ENCODE results near the gene DMTF1.

DMTF1 gene

DNA sequence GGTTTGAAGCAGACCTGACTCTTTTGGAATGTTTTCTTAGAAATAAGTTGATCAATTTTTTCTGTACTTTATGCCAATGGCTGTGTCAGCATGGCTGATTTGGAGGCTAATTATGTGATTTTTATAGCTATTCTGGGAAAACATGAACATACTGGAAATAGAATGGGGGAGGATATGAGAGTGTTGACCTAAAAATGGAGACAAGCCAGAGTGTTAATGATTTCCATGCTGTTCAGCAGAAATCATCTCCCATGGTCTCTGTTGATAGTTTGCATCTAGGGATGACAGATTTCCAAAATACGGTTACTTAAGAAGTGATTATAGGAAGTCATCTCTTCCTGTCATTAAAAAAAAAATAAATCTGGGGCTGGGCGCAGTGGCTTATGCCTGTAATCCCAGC is 32.7 kb upstream of the DMTF1 start:
- no peak overlapping the region for H3K4me3 ChIP-seq (ENCODE audit: low read depth, low read length)
- H3K9me3 ChIP-seq (ENCODE audit: control insufficient read depth, insufficient read depth, low read length) = no peaks in the 10 kb centered on the region
- H3K4me1 ChIP-seq (ENCODE audit: control insufficient read depth, insufficient read depth, low read length) = no peaks in the 10 kb centered on the region
- H3K9ac ChIP-seq (ENCODE audit: low read depth, low read length) = no peak overlapping the region
- H3K27ac ChIP-seq (ENCODE audit: low read depth, low read length) = no peak overlapping the region
- no peaks in the 10 kb centered on the region for H3K36me3 ChIP-seq (ENCODE audit: control insufficient read depth, insufficient read depth, low read length)
- no peaks in the 10 kb centered on the region for H3K27me3 ChIP-seq (ENCODE audit: control insufficient read depth, insufficient read depth, low read length)

DNA sequence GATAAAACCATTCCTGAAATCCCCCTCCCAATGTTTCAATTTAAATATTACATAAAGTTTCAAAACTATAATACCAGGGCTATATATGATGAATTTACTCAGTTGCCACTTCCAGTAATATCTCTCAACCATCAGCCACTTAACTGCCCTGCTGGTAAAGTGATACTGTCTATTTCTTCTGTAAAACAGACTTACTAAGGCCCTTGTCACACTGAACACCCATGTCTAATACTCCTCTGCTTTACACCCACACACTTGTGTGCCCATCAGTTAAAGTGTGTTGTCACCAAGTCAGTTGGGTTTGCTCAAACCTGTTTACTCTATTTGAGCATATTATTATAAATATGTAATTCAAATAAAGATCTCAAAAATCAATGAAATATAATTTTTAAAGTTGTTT is 29.1 kb upstream of the DMTF1 start:
- Histone ChIP-seq H3K4me1 (ENCODE audit: control insufficient read depth, insufficient read depth, low read length) (0 out of 2 replicates have a peak, but pooled peaks cover under 1% of the 10 kb centered on the region), H3K4me3 (ENCODE audit: low read depth, low read length) (no peak overlapping the region), H3K27ac (ENCODE audit: low read depth, low read length) (no peak overlapping the region), H3K9me3 (ENCODE audit: control insufficient read depth, insufficient read depth, low read length) (no peaks in the 10 kb centered on the region), H3K36me3 (ENCODE audit: control insufficient read depth, insufficient read depth, low read length) (no peaks in the 10 kb centered on the region), H3K9ac (ENCODE audit: low read depth, low read length) (no peak overlapping the region), H3K27me3 (ENCODE audit: control insufficient read depth, insufficient read depth, low read length) (no peaks in the 10 kb centered on the region)

DNA sequence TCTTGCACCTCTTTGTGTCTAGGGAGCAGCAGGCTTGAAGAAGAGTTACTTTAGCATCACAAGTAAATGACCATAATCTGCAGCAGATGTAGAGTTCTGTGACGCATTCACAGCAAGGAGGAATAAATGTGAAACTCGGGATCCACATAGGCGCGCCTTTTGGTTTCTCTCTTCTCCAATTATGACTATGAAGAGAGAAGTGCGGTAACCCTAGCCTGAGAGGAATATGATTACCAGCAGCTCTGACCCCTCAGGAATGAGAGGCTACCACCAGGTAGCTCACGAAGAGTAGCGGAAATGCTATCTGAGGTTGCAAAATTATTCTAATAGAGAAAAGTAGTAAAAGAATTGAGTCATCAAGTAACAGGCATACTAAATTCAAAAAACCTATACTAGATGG is 25.2 kb upstream of the DMTF1 start:
- Histone ChIP-seq H3K27me3 (ENCODE audit: control insufficient read depth, insufficient read depth, low read length) (no peaks in the 10 kb centered on the region), H3K36me3 (ENCODE audit: control insufficient read depth, insufficient read depth, low read length) (no peaks in the 10 kb centered on the region), H3K9ac (ENCODE audit: low read depth, low read length) (no peak overlapping the region), H3K4me3 (ENCODE audit: low read depth, low read length) (no peak overlapping the region), H3K4me1 (ENCODE audit: control insufficient read depth, insufficient read depth, low read length) (peaks cover 33% of the 10 kb centered on the region), H3K27ac (ENCODE audit: low read depth, low read length) (no peak overlapping the region), H3K9me3 (ENCODE audit: control insufficient read depth, insufficient read depth, low read length) (no peaks in the 10 kb centered on the region)

DNA sequence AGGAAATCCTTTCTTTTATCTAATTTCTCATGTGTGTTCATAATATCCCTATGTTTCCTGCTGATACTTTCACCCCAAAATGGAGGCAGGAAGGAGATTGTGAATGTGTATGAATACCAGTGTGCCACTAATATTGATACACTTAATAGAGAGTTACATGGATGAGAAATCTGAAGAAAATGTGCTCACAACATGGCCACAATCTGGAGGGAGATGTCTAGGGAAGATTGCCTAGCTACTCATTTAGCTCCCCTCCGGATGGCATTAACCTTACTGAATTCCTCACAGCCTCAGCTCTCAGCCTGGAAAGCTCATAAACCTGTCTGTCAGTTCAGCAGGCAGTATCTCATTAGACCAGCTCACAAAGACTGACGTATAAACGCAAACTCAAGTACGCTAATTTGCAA is 23.4 kb upstream of the DMTF1 start:
- peak overlapping the region; percentile 85 for H3K27ac ChIP-seq (ENCODE audit: low read depth, low read length)
- H3K4me1 ChIP-seq (ENCODE audit: control insufficient read depth, insufficient read depth, low read length) = peaks cover 33% of the 10 kb centered on the region
- H3K36me3 ChIP-seq (ENCODE audit: control insufficient read depth, insufficient read depth, low read length) = no peaks in the 10 kb centered on the region
- no peaks in the 10 kb centered on the region for H3K27me3 ChIP-seq (ENCODE audit: control insufficient read depth, insufficient read depth, low read length)
- peak overlapping the region; percentile 41 for H3K4me3 ChIP-seq (ENCODE audit: low read depth, low read length)
- no peaks in the 10 kb centered on the region for H3K9me3 ChIP-seq (ENCODE audit: control insufficient read depth, insufficient read depth, low read length)
- H3K9ac ChIP-seq (ENCODE audit: low read depth, low read length) = 0 out of 2 replicates have a peak overlapping the region, but pooled peaks have one; percentile 21

DNA sequence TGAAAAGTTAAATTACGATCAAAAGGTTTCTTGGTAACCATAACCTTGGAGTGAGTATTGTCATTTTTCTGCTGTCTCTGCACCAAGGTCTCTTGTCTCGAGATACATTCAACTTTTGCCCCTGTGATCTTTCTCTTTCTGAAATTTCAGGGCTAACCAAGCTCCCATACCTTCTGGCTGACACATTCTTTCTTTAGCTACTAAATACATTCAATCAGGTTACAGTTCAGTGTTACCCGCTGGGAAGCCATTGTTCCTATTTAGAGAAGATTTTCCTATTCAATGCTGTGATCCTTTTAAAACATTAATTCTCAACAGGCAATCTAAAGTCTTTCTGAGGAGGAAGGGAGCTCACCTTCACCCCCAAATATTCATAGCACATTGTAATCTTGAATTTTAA is 22.9 kb upstream of the DMTF1 start:
- peak overlapping the region; percentile 85 for H3K27ac ChIP-seq (ENCODE audit: low read depth, low read length)
- no peaks in the 10 kb centered on the region for H3K9me3 ChIP-seq (ENCODE audit: control insufficient read depth, insufficient read depth, low read length)
- no peaks in the 10 kb centered on the region for H3K36me3 ChIP-seq (ENCODE audit: control insufficient read depth, insufficient read depth, low read length)
- H3K27me3 ChIP-seq (ENCODE audit: control insufficient read depth, insufficient read depth, low read length) = no peaks in the 10 kb centered on the region
- peaks cover 33% of the 10 kb centered on the region for H3K4me1 ChIP-seq (ENCODE audit: control insufficient read depth, insufficient read depth, low read length)
- peak overlapping the region; percentile 41 for H3K4me3 ChIP-seq (ENCODE audit: low read depth, low read length)
- H3K9ac ChIP-seq (ENCODE audit: low read depth, low read length) = 0 out of 2 replicates have a peak overlapping the region, but pooled peaks have one; percentile 21

DNA sequence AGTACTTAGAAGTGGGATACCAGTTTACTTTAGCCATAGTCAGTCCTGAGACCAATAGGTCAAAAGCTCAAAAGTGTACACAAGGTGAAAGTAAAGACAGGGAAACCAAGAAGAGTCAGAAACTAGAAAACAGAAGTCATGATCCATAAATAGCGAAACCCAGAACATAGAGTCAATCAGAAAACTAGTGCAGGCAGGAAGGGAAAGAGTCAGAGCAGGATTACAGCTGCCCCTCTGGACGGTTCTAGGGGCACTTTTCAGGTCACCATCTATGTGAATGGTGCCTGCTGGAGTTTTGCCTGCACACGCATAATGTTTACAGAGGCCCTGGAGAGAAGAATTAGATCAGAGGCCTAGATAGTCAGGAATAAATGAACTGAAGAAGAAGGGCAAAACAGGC is 22.4 kb upstream of the DMTF1 start:
- H3K27ac ChIP-seq (ENCODE audit: low read depth, low read length) = peak overlapping the region; percentile 85
- H3K27me3 ChIP-seq (ENCODE audit: control insufficient read depth, insufficient read depth, low read length) = no peaks in the 10 kb centered on the region
- no peak overlapping the region for H3K9ac ChIP-seq (ENCODE audit: low read depth, low read length)
- peak overlapping the region; percentile 41 for H3K4me3 ChIP-seq (ENCODE audit: low read depth, low read length)
- H3K36me3 ChIP-seq (ENCODE audit: control insufficient read depth, insufficient read depth, low read length) = no peaks in the 10 kb centered on the region
- peaks cover 33% of the 10 kb centered on the region for H3K4me1 ChIP-seq (ENCODE audit: control insufficient read depth, insufficient read depth, low read length)
- no peaks in the 10 kb centered on the region for H3K9me3 ChIP-seq (ENCODE audit: control insufficient read depth, insufficient read depth, low read length)

DNA sequence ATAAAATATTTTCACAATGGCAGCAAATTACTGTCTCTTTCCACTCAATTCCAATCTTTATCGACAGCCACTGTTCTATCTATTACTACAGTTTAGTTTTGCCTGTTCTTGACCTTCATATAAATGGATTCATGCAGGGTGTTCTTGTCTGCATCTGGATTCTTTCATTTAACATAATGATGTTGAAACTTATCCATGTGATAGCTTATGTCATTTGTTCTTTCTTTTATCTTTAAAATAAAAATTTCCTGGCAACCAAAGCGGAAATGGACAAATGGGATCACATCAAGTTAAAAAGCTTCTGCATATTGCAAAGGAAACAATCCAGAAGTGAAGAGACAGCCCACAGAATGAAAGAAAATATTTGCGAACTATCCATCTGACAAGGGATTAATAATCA is 20.5 kb upstream of the DMTF1 start:
- no peaks in the 10 kb centered on the region for H3K36me3 ChIP-seq (ENCODE audit: control insufficient read depth, insufficient read depth, low read length)
- H3K27me3 ChIP-seq (ENCODE audit: control insufficient read depth, insufficient read depth, low read length) = no peaks in the 10 kb centered on the region
- H3K4me1 ChIP-seq (ENCODE audit: control insufficient read depth, insufficient read depth, low read length) = peaks cover 33% of the 10 kb centered on the region
- no peaks in the 10 kb centered on the region for H3K9me3 ChIP-seq (ENCODE audit: control insufficient read depth, insufficient read depth, low read length)
- H3K27ac ChIP-seq (ENCODE audit: low read depth, low read length) = no peak overlapping the region
- no peak overlapping the region for H3K9ac ChIP-seq (ENCODE audit: low read depth, low read length)
- H3K4me3 ChIP-seq (ENCODE audit: low read depth, low read length) = no peak overlapping the region

DNA sequence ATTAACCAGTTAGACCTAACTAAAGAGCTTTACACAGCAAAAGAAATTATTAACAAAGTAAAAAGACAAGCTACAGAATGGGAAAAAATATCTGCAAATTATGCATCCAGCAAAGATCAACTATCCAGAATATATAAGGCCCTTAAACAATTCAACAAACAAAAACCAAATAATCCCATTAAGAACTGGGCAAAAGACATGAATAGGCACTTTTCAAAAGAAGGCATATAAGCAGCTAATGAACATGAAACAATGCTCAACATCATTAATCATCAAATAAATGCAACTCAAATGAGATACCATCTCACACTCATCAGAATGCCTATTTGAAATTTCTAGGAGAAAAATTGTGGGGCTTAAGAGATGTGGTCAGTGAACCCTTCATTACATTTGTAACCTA is 15.0 kb upstream of the DMTF1 start:
- Histone ChIP-seq H3K4me1 (ENCODE audit: control insufficient read depth, insufficient read depth, low read length) (no peaks in the 10 kb centered on the region), H3K9ac (ENCODE audit: low read depth, low read length) (no peak overlapping the region), H3K27me3 (ENCODE audit: control insufficient read depth, insufficient read depth, low read length) (no peaks in the 10 kb centered on the region), H3K27ac (ENCODE audit: low read depth, low read length) (no peak overlapping the region), H3K9me3 (ENCODE audit: control insufficient read depth, insufficient read depth, low read length) (no peaks in the 10 kb centered on the region), H3K36me3 (ENCODE audit: control insufficient read depth, insufficient read depth, low read length) (no peaks in the 10 kb centered on the region), H3K4me3 (ENCODE audit: low read depth, low read length) (no peak overlapping the region)

DNA sequence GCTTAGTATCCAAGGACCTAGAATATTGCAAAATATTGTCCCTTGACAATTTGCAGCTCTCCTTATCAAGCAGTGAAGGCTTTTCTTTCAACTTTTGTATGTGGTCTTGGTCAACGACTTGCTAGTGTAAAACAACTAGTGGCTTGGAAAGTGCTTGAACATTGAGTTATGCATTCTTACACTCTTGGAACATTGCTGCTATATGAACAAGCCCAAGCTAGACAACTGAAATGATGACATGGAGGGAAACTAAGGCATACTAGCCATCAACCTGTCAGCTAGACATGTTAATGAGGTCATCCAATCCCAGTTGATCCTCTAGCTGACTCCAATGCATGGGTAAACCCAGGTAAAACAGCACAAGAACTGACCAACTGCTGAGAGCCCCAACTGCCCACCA is 12.7 kb upstream of the DMTF1 start:
- H3K4me3 ChIP-seq (ENCODE audit: low read depth, low read length) = no peak overlapping the region
- no peak overlapping the region for H3K27ac ChIP-seq (ENCODE audit: low read depth, low read length)
- H3K36me3 ChIP-seq (ENCODE audit: control insufficient read depth, insufficient read depth, low read length) = no peaks in the 10 kb centered on the region
- H3K9me3 ChIP-seq (ENCODE audit: control insufficient read depth, insufficient read depth, low read length) = no peaks in the 10 kb centered on the region
- no peaks in the 10 kb centered on the region for H3K4me1 ChIP-seq (ENCODE audit: control insufficient read depth, insufficient read depth, low read length)
- H3K27me3 ChIP-seq (ENCODE audit: control insufficient read depth, insufficient read depth, low read length) = no peaks in the 10 kb centered on the region
- no peak overlapping the region for H3K9ac ChIP-seq (ENCODE audit: low read depth, low read length)

DNA sequence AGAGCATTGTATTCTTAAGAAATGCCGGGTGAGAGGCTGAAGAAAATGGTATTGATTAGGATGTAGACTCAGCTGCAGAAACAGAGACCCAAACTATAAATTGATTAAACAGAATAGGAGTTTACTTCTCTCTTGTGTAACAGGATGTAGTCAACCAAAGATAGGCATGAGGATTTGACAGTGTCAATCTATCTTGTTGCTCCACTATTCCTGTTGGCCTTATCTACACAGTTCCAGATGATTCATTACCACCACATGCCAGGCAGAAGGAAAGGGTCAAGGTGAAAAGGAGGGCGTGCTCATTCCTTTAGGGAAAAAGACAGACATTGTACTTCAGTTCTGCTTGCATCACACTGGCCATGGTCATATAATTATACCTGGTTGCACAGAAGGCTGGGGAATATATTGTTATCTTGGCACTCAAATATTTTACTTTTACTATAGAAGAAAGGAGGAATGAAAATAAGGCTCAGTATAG is 11.9 kb upstream of the DMTF1 start:
- no peak overlapping the region for H3K27ac ChIP-seq (ENCODE audit: low read depth, low read length)
- no peaks in the 10 kb centered on the region for H3K9me3 ChIP-seq (ENCODE audit: control insufficient read depth, insufficient read depth, low read length)
- H3K9ac ChIP-seq (ENCODE audit: low read depth, low read length) = no peak overlapping the region
- H3K4me3 ChIP-seq (ENCODE audit: low read depth, low read length) = no peak overlapping the region
- no peaks in the 10 kb centered on the region for H3K27me3 ChIP-seq (ENCODE audit: control insufficient read depth, insufficient read depth, low read length)
- no peaks in the 10 kb centered on the region for H3K36me3 ChIP-seq (ENCODE audit: control insufficient read depth, insufficient read depth, low read length)
- no peaks in the 10 kb centered on the region for H3K4me1 ChIP-seq (ENCODE audit: control insufficient read depth, insufficient read depth, low read length)

DNA sequence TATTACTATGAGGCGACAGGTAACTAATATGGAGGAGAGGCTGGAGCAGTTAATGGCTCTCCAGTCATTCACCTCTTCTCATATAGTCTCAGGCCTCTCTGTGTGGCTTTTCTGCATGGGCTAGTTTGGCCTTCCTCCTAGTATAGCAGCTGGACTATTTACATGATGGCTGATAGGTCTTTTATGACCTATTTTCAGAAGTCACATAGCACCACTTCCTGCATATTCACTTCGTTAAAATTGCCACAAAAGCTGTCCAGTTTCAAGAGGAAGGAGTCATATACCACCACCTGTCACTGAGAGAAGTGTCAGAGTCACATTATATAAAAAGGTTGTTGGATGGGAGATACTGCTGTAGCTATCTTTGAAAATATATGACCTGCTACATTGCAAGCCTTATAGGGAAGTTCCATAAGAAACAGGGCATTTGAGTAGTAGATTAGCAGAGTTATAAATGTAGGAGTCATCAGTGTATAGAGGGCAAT is 8.0 kb upstream of the DMTF1 start:
- Histone ChIP-seq H3K27me3 (ENCODE audit: control insufficient read depth, insufficient read depth, low read length) (no peaks in the 10 kb centered on the region), H3K9me3 (ENCODE audit: control insufficient read depth, insufficient read depth, low read length) (no peaks in the 10 kb centered on the region), H3K9ac (ENCODE audit: low read depth, low read length) (no peak overlapping the region), H3K27ac (ENCODE audit: low read depth, low read length) (no peak overlapping the region), H3K4me3 (ENCODE audit: low read depth, low read length) (no peak overlapping the region), H3K36me3 (ENCODE audit: control insufficient read depth, insufficient read depth, low read length) (no peaks in the 10 kb centered on the region), H3K4me1 (ENCODE audit: control insufficient read depth, insufficient read depth, low read length) (no peaks in the 10 kb centered on the region)

All from HUES48 (cell line).